HepG2 (cell line): ENCODE data around the gene CSH1. TPM values are rescaled to one million over a fixed set of nuclear protein-coding genes. Genes with fewer than 3 reads are reported as not detected.

Source experiments
- ATAC-seq: fragments of 200-7000 bp; cut with Tn5 transposase; 3 replicates; pipeline ENCODE4 v1.9.1; 2020; ENCODE audit warnings: mild to moderate bottlenecking, moderate library complexity
- BruUV-seq: library from RNA; stranded (reverse); fragments of 400-500 nt; replicated peaks from 2 replicates; lab custom pipeline; 2021; lab: Mats Ljungman, UMichigan
- CTCF ChIA-PET: fragments of 300-600 bp; formaldehyde crosslinking; extraction: SDS; loops from one replicate; lab custom pipeline; 2021; ENCODE audit warnings: low total read pairs, inconsistent platforms, low intra/inter-chr PET ratio; lab: Yijun Ruan, JAX
- POLR2A ChIA-PET: fragments of 350-600 bp; sonication (Branson Sonifier 250); formaldehyde crosslinking; loops from one replicate; lab custom pipeline; 2020; ENCODE audit warnings: antibody characterized with exemption, inconsistent platforms; lab: Yijun Ruan, JAX
- DNase-seq: peaks from one replicate; pipeline ENCODE4 v3.0.0-alpha.2; 2015; ENCODE audit warnings: low spot score
- FAIRE-seq: peaks from 3 replicates; lab custom pipeline; 2011; peaks lifted over from hg19 to GRCh38; lab: Jason Lieb, UNC
- H2AFZ ChIP-seq: one replicate; pipeline ENCODE4 v1.6.1; 2011; ENCODE audit warnings: low read length, inconsistent platforms
- H3K27ac ChIP-seq: fragments of 300-600 bp; 3 replicates; pipeline ENCODE4 v1.8.0; 2011; ENCODE audit warnings: mixed run types, mild to moderate bottlenecking, mixed read lengths, low read length, inconsistent platforms; ENCODE audit not compliant: insufficient read depth; ENCODE audit errors: extremely low read length
- H3K27me3 ChIP-seq, 2 experiments: fragments of 200-600 bp in 1 of 2; 2 replicates in 1 of 2; 3 replicates in 1 of 2; pipeline versions ENCODE4 v1.6.0 to v1.8.0; 2011; ENCODE audit warnings: low read length in 2 of 2, mild to moderate bottlenecking in 2 of 2, moderate library complexity in 2 of 2, inconsistent platforms in 1 of 2; ENCODE audit not compliant: insufficient read depth in 2 of 2, control insufficient read depth in 1 of 2
- H3K36me3 ChIP-seq, 2 experiments: fragments of 200-600 bp in 1 of 2; replicated peaks in 1 of 2; 2 replicates in 1 of 2; 3 replicates in 1 of 2; pipeline versions ENCODE4 v1.5.1 to v1.8.0; 2011; ENCODE audit warnings: low read length in 2 of 2, inconsistent platforms in 1 of 2; ENCODE audit not compliant: insufficient read depth in 2 of 2, control insufficient read depth in 1 of 2
- H3K4me1 ChIP-seq: 2 replicates; pipeline ENCODE4 v1.5.1; 2012; ENCODE audit warnings: low read length, inconsistent platforms; ENCODE audit not compliant: insufficient read depth
- H3K4me2 ChIP-seq: 2 replicates; pipeline ENCODE4 v1.6.0; 2011; ENCODE audit warnings: low read depth, low read length, inconsistent platforms
- H3K4me3 ChIP-seq, 3 experiments: fragments of 200-600 bp in 1 of 3; sonication (generic), shearing (Covaris generic) in 1 of 3; replicated peaks in 1 of 3; 2 replicates each; pipeline ENCODE4 v1.5.1; 2011 to 2016; ENCODE audit warnings: low read length in 3 of 3, inconsistent platforms in 2 of 3, low read depth in 2 of 3, mild to moderate bottlenecking in 2 of 3, control low read depth in 1 of 3, mixed read lengths in 1 of 3; ENCODE audit not compliant: insufficient read depth in 1 of 3
- H3K79me2 ChIP-seq: one replicate; pipeline ENCODE4 v1.6.1; 2011; ENCODE audit warnings: low read length, inconsistent platforms; ENCODE audit not compliant: insufficient read depth
- H3K9ac ChIP-seq: 2 replicates; pipeline ENCODE4 v1.6.0; 2011; ENCODE audit warnings: mild to moderate bottlenecking, low read depth, low read length, inconsistent platforms; ENCODE audit not compliant: insufficient read depth
- H3K9me3 ChIP-seq: 2 replicates; pipeline ENCODE4 v1.5.1; 2012; ENCODE audit warnings: mild to moderate bottlenecking, low read length
- H4K20me1 ChIP-seq: 2 replicates; pipeline ENCODE4 v1.6.0; 2011; ENCODE audit warnings: inconsistent platforms, mild to moderate bottlenecking, low read length, moderate library complexity; ENCODE audit not compliant: insufficient read depth
- CCAR2 ChIP-seq: fragments of 200-400 bp; formaldehyde crosslinking; optimal IDR thresholded peaks from 2 replicates; pipeline ENCODE3; 2018; ENCODE audit warnings: low read depth, mild to moderate bottlenecking, low read length, moderate library complexity
- CERS6 ChIP-seq: sonication (generic); formaldehyde crosslinking; IDR thresholded peaks from 2 replicates; pipeline ENCODE4 v1.5.0; 2020; ENCODE audit warnings: missing genetic modification reagents
- ETV5 ChIP-seq: IDR thresholded peaks from 2 replicates; pipeline ENCODE4 v1.6.1; 2018; ENCODE audit warnings: missing biosample characterization, missing genetic modification reagents, inconsistent platforms, borderline replicate concordance
- FLYWCH1 ChIP-seq: sonication (generic); formaldehyde crosslinking; IDR thresholded peaks from 2 replicates; pipeline ENCODE4 v1.8.1; 2023; ENCODE audit warnings: mild to moderate bottlenecking, missing genetic modification reagents
- ISX ChIP-seq: sonication (generic); formaldehyde crosslinking; conservative IDR thresholded peaks from 2 replicates; pipeline ENCODE4 v1.5.0; 2020; ENCODE audit warnings: missing genetic modification reagents
- MAFG ChIP-seq: sonication (generic); formaldehyde crosslinking; IDR thresholded peaks from 2 replicates; pipeline ENCODE4 v1.5.1; 2020; ENCODE audit warnings: mild to moderate bottlenecking, missing genetic modification reagents
- NCOR1 ChIP-seq: fragments of 200-600 bp; sonication (generic); IDR thresholded peaks from 2 replicates; pipeline ENCODE4 v1.7.0; 2017; ENCODE audit warnings: antibody characterized with exemption, low read length, borderline replicate concordance
- ZKSCAN1 ChIP-seq: fragments of 150-350 bp; IDR thresholded peaks from 2 replicates; pipeline ENCODE4 v1.6.1; 2014; ENCODE audit warnings: low read length
- ZNF570 ChIP-seq: sonication (generic); formaldehyde crosslinking; IDR thresholded peaks from 2 replicates; pipeline ENCODE4 v1.4.0; 2020; ENCODE audit warnings: mild to moderate bottlenecking, missing genetic modification reagents, borderline replicate concordance
- ZNF713 ChIP-seq: sonication (generic); formaldehyde crosslinking; IDR thresholded peaks from 2 replicates; pipeline ENCODE4 v1.4.0; 2020; ENCODE audit warnings: mild to moderate bottlenecking, missing genetic modification reagents
- WGBS: methylation state at CpG from one replicate; pipeline ENCODE4 v1.1.6; 2017; ENCODE audit warnings: low lambda C conversion rate; 5-methylcytosine and 5-hydroxymethylcytosine counted together
- in situ Hi-C: cut with HindIII; loops from 2 replicates; pipeline ENCODE4 v1.10.0; 2017; ENCODE audit warnings: low pct_unique_long_range_greater_than_20kb; ENCODE audit not compliant: extremely low pct_ligation_motif_present
- intact Hi-C: fragments of 100-400 bp; cut with micrococcal nuclease; formaldehyde crosslinking; loops from one replicate; pipeline ENCODE4 v1.10.0; 2022; ENCODE audit not compliant: unreplicated experiment
- polyA plus RNA-seq, 8 experiments: library from polyadenylated mRNA; depleted of rRNA in 3 of 8; stranded (reverse) in 7 of 8; unstranded in 1 of 8; fragments of >200 nt; fragmentation: Illumina TruSeq in 4 of 8; extraction: Trizol in 4 of 8; gene quantifications; 2 replicates each; pipeline versions ENCODE4 v1.2.1 to v1.2.3, GENCODE V29; 2011 to 2016; ENCODE audit warnings: low read depth in 4 of 8, missing spikeins in 1 of 8, mixed read lengths in 1 of 8; ENCODE audit not compliant: insufficient read depth in 1 of 8
- total RNA-seq, 5 experiments: library from RNA; depleted of rRNA; stranded (reverse); fragments of >200 nt; fragmentation: Illumina TruSeq; extraction: Trizol; gene quantifications; 2 replicates each; pipeline ENCODE4 v1.2.3, GENCODE V29; 2016; ENCODE audit warnings: low read depth in 1 of 5
- TF ChIP-seq, protein P1 (sequence below): sonication (generic); formaldehyde crosslinking; IDR thresholded peaks from 2 replicates; pipeline ENCODE4 v1.8.1; 2022; ENCODE audit warnings: mild to moderate bottlenecking, missing genetic modification reagents
- TF ChIP-seq, protein P2 (sequence below): sonication (generic); formaldehyde crosslinking; IDR thresholded peaks from 2 replicates; pipeline ENCODE4 v1.5.0; 2020; ENCODE audit warnings: mild to moderate bottlenecking, missing genetic modification reagents, borderline replicate concordance

Gene CSH1
- total and polyA plus RNA-seq, 2 of the 13 experiments (the other 11 are each of a cell fraction or from before 2014, with no cell fraction given), result not detected

- no TSS peak for BruUV-seq
- H3K4me3 ChIP-seq, result no peak overlapping the region
- peaks cover 0 to 38% of the 10 kb centered on the region in 2 experiments; a peak in 3 of 5 replicates for H3K27me3 ChIP-seq
- in situ Hi-C loops, result no loop called here
- CTCF ChIA-PET, result no interaction called here
- no peak overlapping the region for H3K4me2 ChIP-seq
- WGBS, result 56% methylated on average over 23 of the region's 23 CpGs
- TF ChIP-seq ISX (CRISPR knock-in tag) (no peak), NCOR1 (no peak), MAFG (CRISPR knock-in tag) (no peak), ETV5 (CRISPR knock-in tag) (no peak), CERS6 (CRISPR knock-in tag) (no peak), ZKSCAN1 (no peak), ZNF570 (CRISPR knock-in tag) (no peak), FLYWCH1 (CRISPR knock-in tag) (no peak), ZNF713 (CRISPR knock-in tag) (no peak), CCAR2 (no peak)
- TF ChIP-seq, protein P1, sequence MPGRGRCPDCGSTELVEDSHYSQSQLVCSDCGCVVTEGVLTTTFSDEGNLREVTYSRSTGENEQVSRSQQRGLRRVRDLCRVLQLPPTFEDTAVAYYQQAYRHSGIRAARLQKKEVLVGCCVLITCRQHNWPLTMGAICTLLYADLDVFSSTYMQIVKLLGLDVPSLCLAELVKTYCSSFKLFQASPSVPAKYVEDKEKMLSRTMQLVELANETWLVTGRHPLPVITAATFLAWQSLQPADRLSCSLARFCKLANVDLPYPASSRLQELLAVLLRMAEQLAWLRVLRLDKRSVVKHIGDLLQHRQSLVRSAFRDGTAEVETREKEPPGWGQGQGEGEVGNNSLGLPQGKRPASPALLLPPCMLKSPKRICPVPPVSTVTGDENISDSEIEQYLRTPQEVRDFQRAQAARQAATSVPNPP, result no peak
- TF ChIP-seq, protein P2, sequence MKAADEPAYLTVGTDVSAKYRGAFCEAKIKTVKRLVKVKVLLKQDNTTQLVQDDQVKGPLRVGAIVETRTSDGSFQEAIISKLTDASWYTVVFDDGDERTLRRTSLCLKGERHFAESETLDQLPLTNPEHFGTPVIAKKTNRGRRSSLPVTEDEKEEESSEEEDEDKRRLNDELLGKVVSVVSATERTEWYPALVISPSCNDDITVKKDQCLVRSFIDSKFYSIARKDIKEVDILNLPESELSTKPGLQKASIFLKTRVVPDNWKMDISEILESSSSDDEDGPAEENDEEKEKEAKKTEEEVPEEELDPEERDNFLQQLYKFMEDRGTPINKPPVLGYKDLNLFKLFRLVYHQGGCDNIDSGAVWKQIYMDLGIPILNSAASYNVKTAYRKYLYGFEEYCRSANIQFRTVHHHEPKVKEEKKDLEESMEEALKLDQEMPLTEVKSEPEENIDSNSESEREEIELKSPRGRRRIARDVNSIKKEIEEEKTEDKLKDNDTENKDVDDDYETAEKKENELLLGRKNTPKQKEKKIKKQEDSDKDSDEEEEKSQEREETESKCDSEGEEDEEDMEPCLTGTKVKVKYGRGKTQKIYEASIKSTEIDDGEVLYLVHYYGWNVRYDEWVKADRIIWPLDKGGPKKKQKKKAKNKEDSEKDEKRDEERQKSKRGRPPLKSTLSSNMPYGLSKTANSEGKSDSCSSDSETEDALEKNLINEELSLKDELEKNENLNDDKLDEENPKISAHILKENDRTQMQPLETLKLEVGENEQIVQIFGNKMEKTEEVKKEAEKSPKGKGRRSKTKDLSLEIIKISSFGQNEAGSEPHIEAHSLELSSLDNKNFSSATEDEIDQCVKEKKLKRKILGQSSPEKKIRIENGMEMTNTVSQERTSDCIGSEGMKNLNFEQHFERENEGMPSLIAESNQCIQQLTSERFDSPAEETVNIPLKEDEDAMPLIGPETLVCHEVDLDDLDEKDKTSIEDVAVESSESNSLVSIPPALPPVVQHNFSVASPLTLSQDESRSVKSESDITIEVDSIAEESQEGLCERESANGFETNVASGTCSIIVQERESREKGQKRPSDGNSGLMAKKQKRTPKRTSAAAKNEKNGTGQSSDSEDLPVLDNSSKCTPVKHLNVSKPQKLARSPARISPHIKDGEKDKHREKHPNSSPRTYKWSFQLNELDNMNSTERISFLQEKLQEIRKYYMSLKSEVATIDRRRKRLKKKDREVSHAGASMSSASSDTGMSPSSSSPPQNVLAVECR (CRISPR knock-in tag), result no peak
- TF ChIP-seq, all 625 proteins: peak for 0
- DNase-seq, result no peak
- POLR2A ChIA-PET, result no interaction called here
- Histone ChIP-seq H3K27ac (no peak overlapping the region), H3K9me3 (no peaks in the 10 kb centered on the region), H3K36me3 (no peaks in the 10 kb centered on the region), H3K79me2 (no peaks in the 10 kb centered on the region), H2AFZ (no peak overlapping the region), H3K9ac (no peak overlapping the region), H3K4me1 (peaks cover 17% of the 10 kb centered on the region), H4K20me1 (no peaks in the 10 kb centered on the region)
- no peak for FAIRE-seq
- intact Hi-C loops, result no loop called here
- no peak for ATAC-seq
These were observed 45.4 kb upstream of the CSH1 start for GRCh38 chr17:63941751-63942150.
